SK-N-MC (cell line): ENCODE data around the gene USP26.
"Not testable (repeated sequence)": the region's sequence is repeated elsewhere in the genome, so short reads cannot be mapped to it uniquely, and the experiment has no call there.

ENCODE experiments used
- DNase-seq: peaks from one replicate; pipeline ENCODE4 v3.0.0-alpha.2; 2011; ENCODE audit warnings: low read depth, low spot score
- H3K27ac ChIP-seq: fragments of 200-600 bp; sonication (generic); 2 replicates; pipeline ENCODE4 v1.5.1; 2016; ENCODE audit warnings: mixed run types
- H3K36me3 ChIP-seq: fragments of 200-600 bp; sonication (generic); 2 replicates; pipeline ENCODE4 v1.6.1; 2017; ENCODE audit warnings: antibody characterized with exemption, low read length, mixed read lengths; ENCODE audit not compliant: insufficient read depth
- H3K4me3 ChIP-seq: fragments of 200-600 bp; sonication (generic); 2 replicates; pipeline ENCODE4 v1.5.1; 2016
- H3K9ac ChIP-seq: fragments of 200-600 bp; sonication (generic); 2 replicates; pipeline ENCODE4 v1.8.0; 2017; ENCODE audit warnings: mixed run types, mixed read lengths; ENCODE audit not compliant: insufficient read length
- H3K9me3 ChIP-seq: fragments of 200-600 bp; sonication (generic); 2 replicates; pipeline ENCODE4 v1.6.1; 2017; ENCODE audit warnings: low read depth, mild to moderate bottlenecking, antibody characterized with exemption, low read length, moderate library complexity, mixed read lengths
- EZH2 ChIP-seq: fragments of 200-600 bp; sonication (generic); IDR thresholded peaks from one replicate; pipeline ENCODE4 v1.6.1; 2017; ENCODE audit warnings: antibody characterized with exemption
- FOXP2 ChIP-seq: optimal IDR thresholded peaks from 2 replicates; pipeline ENCODE3; 2011; ENCODE audit warnings: mild to moderate bottlenecking, moderate library complexity; ENCODE audit not compliant: insufficient read depth; ENCODE audit errors: extremely low read length, control extremely low read depth
- POLR2AphosphoS5 ChIP-seq: IDR thresholded peaks from 2 replicates; pipeline ENCODE4 v1.6.1; 2012; ENCODE audit warnings: mild to moderate bottlenecking, low read depth, low read length, borderline replicate concordance

The USP26 gene

GRCh38 chrX:132999209-132999608 is 97.7 kb downstream of the USP26 start:
- H3K9ac ChIP-seq, result no peak overlapping the region
- no peak overlapping the region for H3K27ac ChIP-seq
- DNase-seq, result no peak
- H3K9me3 ChIP-seq, result no peaks in the 10 kb centered on the region
- no peak for TF ChIP-seq POLR2AphosphoS5
- TF ChIP-seq FOXP2, result no peak
- TF ChIP-seq EZH2, result no peak
- H3K4me3 ChIP-seq, result no peak overlapping the region
- no peaks in the 10 kb centered on the region for H3K36me3 ChIP-seq

DNA sequence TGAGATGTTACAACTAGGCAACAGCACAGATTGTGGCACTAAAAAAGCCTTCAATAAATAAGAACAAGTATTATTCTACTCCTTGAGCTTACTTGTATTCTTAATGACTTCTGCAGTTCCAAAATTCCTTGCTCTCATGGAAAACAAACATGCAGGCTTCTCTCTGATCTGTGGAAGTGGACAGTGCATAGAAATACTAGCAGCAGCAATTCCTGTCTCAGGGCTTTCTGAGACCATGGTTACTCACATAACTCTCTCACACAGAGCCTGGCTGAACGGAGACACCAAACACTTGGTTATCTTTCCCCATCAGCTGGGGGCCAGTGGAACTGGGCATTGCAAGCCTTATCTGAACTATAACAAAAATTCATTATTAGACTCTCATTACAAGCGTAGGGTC is 106.1 kb downstream of the USP26 start:
- H3K27ac ChIP-seq, result no peak overlapping the region
- H3K9ac ChIP-seq, result no peak overlapping the region
- no peak for TF ChIP-seq POLR2AphosphoS5
- TF ChIP-seq EZH2, result no peak
- no peak for TF ChIP-seq FOXP2
- H3K36me3 ChIP-seq, result no peaks in the 10 kb centered on the region
- DNase-seq, result no peak
- no peaks in the 10 kb centered on the region for H3K9me3 ChIP-seq
- no peak overlapping the region for H3K4me3 ChIP-seq

DNA sequence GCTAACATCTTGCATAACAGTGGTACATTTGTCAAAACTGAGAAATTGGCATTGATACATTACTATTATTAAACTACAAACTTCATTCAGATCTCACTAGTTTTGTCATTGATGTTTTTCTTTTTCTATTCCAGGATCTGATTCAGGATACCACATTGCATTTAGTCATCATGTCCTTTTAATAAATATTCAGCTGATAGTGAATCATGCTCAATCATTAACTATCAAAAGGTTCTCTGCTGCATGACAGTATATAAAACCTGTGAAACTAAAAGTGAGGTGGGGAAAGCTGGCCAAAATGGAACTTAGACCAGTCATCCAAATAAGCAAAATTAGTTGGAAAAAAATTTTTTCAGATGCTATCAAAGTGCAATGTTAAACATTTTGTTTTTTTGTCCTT is 110.4 kb downstream of the USP26 start:
- no peak overlapping the region for H3K27ac ChIP-seq
- H3K9ac ChIP-seq, result no peak overlapping the region
- DNase-seq, result no peak
- no peak overlapping the region for H3K4me3 ChIP-seq
- TF ChIP-seq POLR2AphosphoS5 (no peak), EZH2 (no peak), FOXP2 (no peak)
- H3K36me3 ChIP-seq, result no peaks in the 10 kb centered on the region
- H3K9me3 ChIP-seq, result no peaks in the 10 kb centered on the region

- no peak for DNase-seq
- H3K36me3 ChIP-seq, result no peaks in the 10 kb centered on the region
- H3K4me3 ChIP-seq, result no peak overlapping the region
- H3K27ac ChIP-seq, result no peak overlapping the region
- H3K9me3 ChIP-seq, result no peaks in the 10 kb centered on the region
- no peak overlapping the region for H3K9ac ChIP-seq
- TF ChIP-seq POLR2AphosphoS5 (no peak), FOXP2 (no peak), EZH2 (no peak)
These were observed 112.8 kb downstream of the USP26 start for GRCh38 chrX:132984058-132984650.

- no peak overlapping the region for H3K9ac ChIP-seq
- no peak for DNase-seq
- no peak overlapping the region for H3K4me3 ChIP-seq
- no peaks in the 10 kb centered on the region for H3K9me3 ChIP-seq
- no peak overlapping the region for H3K27ac ChIP-seq
- TF ChIP-seq EZH2, result no peak
- no peak for TF ChIP-seq FOXP2
- TF ChIP-seq POLR2AphosphoS5, result no peak
- H3K36me3 ChIP-seq, result no peaks in the 10 kb centered on the region
These were observed 113.4 kb downstream of the USP26 start for GRCh38 chrX:132983496-132983895.

GRCh38 chrX:132980035-132980434 is 116.9 kb downstream of the USP26 start:
- H3K27ac ChIP-seq, DNase-seq, H3K9ac ChIP-seq, H3K36me3 ChIP-seq, H3K9me3 ChIP-seq, H3K4me3 ChIP-seq: not testable (repeated sequence)
